Activated CD4-positive, alpha-beta T cell treated with anti-CD3 and anti-CD28 coated beads for 48 hours (primary cell): ENCODE data around the gene RSPH1.
A peak's percentile ranks its signal among the peaks of the same experiment; 100 is the strongest.

Experiments used
- DNase-seq: peaks from one replicate; pipeline ENCODE4 v3.0.0-alpha.2; 2020

RSPH1 gene

DNA sequence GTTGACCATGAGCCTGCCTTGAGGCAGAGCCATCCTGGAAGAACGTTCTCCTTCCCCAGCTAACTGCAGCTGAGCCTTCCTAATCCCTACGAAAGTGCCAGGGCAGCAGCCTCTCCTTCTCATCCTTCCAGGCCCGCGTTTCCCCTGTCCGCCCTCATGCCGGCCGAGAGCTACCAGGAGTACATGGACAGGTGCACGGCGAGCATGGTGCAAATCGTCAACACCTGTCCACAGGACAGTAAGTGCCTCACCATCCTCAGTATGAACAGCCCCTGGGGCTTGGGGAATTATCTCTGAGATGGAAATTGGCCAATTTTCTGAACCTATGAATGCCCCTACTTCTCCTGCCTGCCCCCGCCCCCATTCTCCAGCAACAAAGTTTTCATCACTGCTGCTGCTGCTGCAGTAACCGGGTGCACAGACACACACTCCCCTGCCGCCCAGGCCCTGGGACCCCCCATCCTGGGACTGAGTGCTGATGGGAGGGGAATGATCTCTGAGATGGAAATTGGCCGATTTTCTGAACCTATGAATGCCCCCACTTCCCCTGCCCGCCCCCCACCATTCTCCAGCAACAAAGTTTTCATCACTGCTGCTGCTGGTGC, 52.7 kb downstream of the RSPH1 start:
- no peak for DNase-seq

DNA sequence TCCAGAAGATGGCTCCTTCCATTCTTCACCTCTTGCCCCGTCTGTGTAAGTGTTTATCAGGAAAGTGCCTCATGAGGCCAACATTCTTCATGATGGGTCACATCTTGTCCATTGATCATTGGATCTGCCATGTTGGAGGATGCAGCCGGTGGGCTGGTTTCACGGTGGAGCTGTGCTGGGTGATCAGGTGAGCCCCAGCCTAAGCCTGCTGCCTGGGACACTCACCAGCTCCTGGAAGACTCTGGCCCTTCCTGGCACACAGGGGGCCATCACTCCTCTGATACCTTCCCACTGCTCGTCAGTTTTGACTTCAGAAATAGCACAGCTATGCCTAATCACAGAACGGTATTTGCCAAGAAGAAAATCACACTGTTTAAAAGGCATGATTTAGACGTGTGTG, 54.1 kb downstream of the RSPH1 start:
- no peak for DNase-seq

- peak; percentile 53 for DNase-seq
Observed at GRCh38 chr21:42440187-42440792, 55.7 kb downstream of the RSPH1 start.

- DNase-seq, result peak; percentile 47
Observed at GRCh38 chr21:42439284-42440186, 56.5 kb downstream of the RSPH1 start.

DNA sequence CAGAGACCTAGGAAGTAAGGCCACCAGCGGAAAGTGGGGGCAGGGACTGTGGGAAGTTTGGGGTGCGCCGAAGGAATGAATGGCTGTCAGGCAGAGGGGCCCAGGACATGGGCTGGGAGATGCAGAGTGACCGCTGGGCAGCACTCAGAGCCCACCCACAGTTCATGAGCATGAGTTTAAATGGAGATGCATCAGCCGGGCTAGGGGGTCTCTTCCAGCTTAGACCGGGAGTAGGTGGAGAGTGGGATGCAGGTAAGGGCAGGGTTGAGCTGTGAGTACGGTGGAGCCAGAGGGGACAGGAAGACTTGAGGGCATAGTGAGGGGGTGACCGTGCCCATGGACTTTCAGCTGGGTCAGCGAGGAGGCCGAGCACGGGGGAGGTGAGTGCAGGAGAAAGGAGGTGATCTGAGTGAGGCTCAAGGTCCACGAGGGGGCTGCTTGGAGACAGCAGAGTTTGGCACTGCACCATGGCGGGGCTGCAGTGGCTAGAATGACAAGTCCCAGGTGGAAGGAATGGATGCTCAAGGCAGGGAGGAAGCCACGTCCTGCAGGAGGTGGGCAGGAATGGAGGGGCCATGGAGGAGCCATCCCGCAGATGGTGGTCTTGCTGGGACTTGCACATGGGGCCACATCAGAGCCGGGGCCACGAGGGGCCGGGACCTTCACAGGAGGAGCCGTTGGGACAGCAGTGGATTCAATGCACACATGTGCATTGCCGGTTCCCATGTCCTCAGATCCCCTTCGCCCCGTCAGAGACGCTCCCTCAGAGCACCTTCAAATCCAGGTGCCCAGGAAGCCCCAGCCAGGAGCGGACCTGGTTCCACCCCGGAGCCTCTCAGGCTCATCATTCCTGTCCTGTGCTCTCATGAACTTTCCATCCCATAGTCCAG, 57.5 kb downstream of the RSPH1 start:
- DNase-seq, result no peak

- no peak for DNase-seq
Observed at GRCh38 chr21:42437786-42438185, 58.2 kb downstream of the RSPH1 start.

DNA sequence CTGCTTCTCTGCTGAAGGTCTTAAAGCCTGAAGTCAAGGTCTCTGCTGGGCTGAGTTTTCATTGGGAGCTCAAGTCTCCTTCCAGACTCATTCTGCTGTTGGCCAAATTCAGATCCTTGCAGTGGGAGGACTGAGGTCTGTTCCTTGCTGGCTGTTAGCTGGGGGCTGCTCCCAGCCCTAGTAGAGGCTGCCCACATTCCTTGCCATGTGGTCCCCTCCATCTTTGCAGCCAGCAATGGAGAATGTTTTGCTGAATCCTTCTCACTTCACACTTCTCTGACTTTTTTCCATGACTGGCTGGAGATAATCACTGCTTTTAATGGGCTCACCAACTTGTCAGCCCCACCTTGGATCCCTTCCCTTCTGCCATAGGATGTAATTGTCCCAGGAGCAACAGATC, 59.1 kb downstream of the RSPH1 start:
- no peak for DNase-seq

GRCh38 chr21:42435833-42436232, 60.2 kb downstream of the RSPH1 start:
- DNase-seq, result no peak

DNA sequence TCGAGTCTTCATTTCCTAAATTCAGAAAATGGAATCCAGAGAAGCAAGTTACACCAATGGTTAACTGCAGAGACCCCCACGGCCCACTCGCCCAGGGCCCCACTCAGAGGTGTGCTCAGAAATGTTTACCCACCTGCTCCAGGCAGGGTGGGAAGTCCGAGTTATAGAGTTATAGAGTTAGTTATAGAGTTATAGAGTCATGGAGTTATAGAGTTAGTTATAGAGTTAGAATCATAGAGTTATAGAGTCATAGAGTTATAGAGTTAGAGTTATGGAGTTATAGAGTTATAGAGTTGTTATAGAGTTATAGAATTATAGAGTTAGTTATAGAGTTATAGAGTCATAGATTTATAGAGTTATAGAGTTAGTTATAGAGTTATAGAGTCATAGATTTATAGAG, 60.6 kb downstream of the RSPH1 start:
- DNase-seq, result no peak

DNA sequence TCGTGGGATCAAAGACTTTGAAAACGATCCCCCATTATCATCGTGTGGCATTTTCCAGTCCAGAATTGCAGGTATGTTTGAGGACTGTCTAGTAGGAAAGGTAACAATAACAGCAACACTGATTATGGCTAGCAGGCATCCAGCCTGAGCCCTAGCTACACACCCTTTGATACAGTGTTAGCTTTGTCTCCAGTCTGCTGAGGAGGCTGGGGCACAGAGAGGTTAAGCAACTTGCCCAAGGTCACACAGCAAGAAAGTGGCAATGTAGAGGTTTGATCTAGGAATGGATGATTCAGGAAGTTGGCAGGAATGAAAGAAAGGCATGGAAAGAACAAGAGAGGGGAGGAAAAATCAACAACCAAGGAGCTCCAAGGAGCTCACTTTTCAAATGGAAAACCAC, 61.1 kb downstream of the RSPH1 start:
- no peak for DNase-seq

- DNase-seq, result no peak
Observed at GRCh38 chr21:42433946-42434551, 62.0 kb downstream of the RSPH1 start.

DNA sequence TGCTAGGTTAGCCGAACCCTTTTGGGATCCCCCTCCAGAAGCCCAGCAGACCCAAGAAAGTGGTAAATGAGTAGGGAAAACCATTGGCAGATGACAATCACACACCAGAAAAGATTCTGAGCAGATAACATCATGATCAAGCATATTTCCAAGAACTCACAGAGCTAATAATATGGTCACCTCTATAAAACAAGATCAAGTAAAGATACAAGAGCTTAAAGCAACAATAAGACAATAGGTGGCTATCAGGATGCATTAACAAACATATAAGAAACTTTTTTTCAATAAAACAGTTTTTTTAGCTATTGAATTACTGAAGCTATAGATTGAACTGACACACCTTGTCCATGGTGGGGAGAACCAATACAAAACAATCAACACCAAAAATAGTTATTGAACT, 63.3 kb downstream of the RSPH1 start:
- no peak for DNase-seq

DNA sequence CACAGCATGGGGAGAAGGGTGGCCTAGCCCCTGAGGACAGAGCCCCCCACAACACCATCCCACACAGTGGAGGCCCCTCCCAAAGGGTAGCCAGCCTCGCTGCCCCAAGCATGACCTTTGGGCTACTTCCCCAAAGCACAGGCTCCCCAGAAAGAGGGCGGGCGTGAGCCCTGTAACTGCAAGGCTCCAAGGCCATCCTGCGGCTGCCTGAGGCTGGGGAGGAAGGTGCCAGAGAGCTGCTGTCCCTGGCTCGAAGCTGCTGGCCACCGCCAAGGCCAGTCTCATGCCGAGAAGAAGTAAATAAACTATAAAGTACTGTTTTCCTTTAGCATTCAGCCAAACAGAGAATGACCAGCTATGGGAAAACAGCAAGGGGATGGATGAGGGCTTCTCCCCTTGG, 64.8 kb downstream of the RSPH1 start:
- DNase-seq, result no peak

DNA sequence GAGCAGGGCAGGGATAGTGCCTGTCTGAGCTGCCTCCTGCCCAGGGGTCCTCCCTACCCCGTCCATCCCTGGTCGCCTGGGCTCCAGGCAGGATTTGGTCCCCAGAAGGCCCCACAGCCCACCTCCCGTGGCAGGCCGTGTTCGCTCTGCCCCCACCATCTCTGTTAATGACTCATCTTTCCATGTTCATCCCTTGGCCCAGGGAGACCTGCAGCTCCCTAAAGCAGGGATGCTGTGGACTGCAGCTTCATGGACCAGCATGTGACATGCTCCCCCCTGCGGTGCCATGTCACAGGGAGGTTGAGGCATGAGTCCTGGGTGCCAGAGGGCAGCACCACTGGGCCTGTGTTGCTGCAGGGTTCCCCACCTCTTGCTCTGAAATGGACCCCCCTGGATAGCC, 65.5 kb downstream of the RSPH1 start:
- DNase-seq, result no peak

- no peak for DNase-seq
Observed at GRCh38 chr21:42429856-42430255, 66.2 kb downstream of the RSPH1 start.

DNA sequence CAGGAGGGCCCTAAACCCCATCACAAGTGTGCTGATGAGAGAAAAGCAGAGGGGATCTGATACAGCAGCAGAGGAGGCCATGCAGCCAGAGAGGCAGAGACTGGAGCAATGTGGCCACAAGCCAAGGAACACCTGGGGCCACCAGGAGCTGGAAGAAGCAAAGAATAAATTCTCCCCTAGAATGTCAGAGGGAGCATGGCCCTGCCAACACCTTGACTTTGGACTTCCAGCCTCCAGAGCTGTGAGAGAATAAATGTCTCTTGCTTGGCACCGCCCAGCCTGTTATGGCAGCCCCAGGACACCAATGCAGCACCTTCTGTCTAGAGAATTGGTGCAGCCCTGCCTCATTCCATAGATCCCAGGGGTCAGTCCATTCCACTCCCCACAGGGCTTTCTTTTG, 67.0 kb downstream of the RSPH1 start:
- DNase-seq, result no peak

- DNase-seq, result no peak
Observed at GRCh38 chr21:42427809-42428419, 68.1 kb downstream of the RSPH1 start.

GRCh38 chr21:42426876-42427480, 69.0 kb downstream of the RSPH1 start:
- no peak for DNase-seq

- no peak for DNase-seq
Observed at GRCh38 chr21:42426424-42426823, 69.6 kb downstream of the RSPH1 start.

DNA sequence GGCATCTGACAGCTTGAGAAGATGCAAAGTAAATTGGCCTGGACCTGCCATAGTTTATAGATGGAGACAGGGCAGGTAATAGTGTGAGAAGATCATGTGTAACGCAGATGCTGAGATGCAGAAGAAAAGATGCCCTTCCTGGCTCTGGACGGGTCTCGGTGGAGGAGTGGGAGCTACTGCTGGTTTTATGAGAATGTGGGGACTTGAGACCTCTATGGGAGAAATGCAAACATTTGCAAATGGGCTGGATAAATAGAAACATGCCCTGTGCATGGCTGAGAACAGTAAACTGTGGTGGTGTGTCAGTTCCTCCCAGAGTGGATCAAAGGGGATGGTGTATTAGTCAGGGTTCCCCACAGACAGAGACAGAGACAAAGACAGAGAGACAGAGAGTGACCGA, 70.4 kb downstream of the RSPH1 start:
- no peak for DNase-seq

DNA sequence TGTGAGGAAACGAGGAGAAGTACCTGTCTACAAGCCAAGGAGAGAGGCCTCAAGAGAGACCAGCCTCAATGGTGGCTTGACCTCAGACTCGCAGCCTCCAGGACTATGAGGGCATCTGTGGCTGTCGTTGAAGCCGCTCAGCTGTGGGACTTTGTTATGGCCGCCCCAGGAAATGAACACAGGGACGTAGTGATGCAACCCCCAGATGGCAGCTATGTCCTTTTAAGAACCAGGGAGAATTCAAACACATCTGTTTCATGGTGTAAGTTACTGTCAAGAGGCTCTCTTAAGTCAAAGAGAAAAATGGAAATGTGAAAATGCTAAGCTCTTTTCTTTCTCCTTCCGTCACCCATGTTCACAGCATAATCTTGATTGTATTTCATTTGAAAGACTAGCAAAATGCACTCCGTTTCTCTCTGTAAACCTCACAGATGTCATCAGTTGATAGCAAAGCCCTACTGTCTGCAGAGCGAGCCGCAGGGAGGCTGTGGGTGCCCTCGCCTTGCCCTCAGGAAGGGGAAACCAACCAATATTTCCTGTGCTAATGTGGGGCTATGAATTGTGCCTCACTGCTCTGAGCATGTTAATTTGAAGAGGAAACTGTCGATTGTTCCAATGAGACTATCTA, 71.0 kb downstream of the RSPH1 start:
- DNase-seq, result peak; percentile 66
